HG03460 (cell line): ENCODE data around the gene C2CD3.
"Not testable (repeated sequence)": the region's sequence is repeated elsewhere in the genome, so short reads cannot be mapped to it uniquely, and the experiment has no call there.

ENCODE experiments used
- ATAC-seq: cut with Tn5 transposase; IDR thresholded peaks from one replicate; pipeline ENCODE4 v1.9.1; 2021; ENCODE audit not compliant: unreplicated experiment

Gene C2CD3

GRCh38 chr11:74006743-74007304 is 164.0 kb downstream of the C2CD3 start:
- ATAC-seq, result no peak

DNA sequence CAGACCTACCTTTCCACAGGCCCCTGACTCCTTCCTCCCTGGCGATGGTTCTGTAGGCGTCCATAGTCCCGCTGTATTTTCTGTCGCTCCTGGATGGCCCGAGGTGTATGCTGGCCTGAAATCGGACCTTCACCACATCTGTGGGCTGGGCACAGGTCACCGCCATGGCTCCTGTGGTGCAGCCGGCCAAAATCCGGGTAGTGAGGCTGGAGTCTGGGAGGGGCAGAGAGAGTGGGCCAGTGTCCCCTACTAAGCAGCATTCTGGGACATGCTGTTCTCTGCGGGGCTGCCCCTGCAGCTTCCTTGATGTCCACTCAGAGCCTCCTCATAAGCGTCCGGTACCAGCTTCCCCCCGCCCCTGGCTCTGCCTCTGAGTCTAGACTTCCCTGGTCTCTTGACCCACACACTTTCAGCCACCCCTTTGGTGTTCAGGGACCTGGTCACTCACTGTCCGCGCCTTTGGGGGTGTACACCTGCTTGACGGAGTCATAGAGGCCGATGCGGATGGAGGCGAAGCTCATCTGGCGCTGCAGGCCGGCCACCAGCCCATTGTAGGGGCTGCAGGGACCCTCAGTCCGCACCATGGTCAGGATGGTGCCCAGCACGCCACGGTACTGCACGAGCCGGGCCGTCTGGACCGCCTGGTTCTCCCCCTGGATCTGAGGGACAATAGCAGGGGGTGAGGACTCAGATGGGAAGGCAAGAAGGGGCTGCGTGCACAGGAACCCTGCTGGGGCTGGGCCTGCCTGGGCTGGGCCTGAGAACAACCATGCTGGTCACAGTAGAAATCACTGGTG is 164.9 kb downstream of the C2CD3 start:
- ATAC-seq, result no peak

GRCh38 chr11:74004759-74005615 is 165.8 kb downstream of the C2CD3 start:
- peak; percentile 62 for ATAC-seq

- no peak for ATAC-seq
These were observed 166.6 kb downstream of the C2CD3 start for GRCh38 chr11:74004046-74004695.

GRCh38 chr11:74002832-74003231 is 168.0 kb downstream of the C2CD3 start:
- no peak for ATAC-seq

DNA sequence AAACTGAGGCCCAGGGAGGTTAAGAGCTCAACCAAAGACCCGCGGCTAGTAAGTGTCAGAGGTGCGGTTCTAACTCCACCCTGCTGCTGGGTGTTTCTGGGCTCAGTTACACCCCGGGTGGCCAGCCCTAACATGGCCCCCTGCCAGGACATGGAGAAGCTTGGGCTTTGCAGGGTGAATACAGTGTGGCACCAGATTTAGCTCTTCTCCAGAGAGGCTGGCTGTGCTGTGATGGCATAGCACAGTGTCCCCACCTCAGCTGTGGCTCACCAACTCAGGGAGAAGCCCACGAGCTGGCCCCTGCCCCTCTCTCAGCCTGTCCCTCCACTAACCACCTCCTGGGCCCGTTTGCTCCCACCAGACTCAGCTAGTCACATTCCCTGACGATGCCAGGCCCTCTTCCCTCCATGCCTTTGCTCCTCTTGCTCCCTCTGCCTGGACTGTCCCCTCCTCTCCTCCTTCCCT is 168.9 kb downstream of the C2CD3 start:
- ATAC-seq, result no peak

DNA sequence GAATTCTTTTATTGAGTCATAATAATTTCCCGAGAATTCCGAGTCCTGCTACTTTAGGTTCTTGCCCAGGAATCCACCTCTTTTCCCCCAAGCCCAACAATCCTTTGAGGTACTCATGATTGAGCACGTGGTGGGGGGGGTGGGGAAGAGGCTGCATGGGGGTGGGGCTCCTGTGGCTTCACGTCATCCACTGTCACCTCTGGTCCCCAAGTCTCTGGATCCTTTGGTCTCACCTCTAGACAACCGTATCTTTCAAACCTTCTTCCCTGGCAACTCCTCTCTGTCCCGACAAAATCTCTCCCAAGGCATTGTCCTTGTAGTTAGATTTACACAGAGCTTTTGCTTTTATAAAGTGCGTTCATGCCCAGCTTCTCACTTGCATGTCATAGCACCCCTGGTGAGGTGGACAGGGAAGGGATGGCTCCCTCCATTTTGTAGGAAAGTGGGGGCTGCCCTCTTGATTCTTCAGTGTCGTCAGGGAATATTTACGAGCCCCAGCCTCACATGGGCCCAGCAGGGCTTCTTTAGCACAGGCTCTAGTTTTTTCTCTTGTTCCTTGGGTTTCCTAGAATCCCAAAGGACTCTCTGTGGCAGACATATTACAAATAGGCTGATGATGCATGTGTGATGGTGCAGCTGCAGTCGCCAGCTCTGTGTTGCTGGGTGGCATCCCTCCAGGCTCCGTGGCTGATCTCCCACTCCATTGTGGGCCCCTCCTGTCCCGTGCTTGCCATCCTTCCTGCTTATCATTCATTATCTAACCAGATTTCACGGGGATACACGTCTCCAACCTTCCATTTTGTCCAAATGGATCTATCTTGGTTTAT is 170.3 kb downstream of the C2CD3 start:
- ATAC-seq, result no peak

DNA sequence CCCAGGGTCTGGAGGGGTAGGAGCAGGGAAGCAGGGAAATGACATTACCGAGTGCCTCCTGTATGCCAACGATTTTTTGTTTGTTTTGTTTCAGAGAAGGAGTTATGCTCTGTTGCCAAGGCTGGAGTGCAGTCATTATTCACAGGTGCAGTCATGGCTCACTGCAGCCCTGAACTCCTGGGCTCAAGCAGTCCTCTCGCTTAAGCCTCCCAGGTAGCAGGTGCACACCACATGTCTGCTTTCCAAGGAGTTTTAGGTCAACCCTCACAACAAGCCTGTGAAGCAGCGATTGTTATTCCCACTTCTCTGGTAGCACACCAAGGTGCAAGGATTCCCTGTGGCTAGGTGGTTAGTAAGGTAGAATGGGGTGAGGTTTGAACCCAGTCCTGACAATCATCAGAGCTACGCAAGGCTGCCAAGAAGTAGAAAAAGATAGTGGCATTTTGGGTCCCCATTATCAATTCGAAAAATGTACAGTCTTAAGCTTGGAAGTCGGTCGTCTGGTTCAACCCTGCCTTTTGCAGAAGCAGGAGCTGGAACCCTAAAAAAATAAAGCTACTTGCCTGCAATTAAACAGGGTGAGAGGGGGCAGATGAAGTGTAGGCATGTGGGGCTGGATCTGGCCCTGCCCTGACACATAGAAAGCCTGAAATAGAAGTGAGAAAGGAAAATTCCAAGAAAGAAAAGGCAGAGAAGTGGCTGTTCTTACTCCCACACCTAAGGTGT is 171.1 kb downstream of the C2CD3 start:
- ATAC-seq, result no peak

- ATAC-seq, result no peak
These were observed 171.8 kb downstream of the C2CD3 start for GRCh38 chr11:73998846-73999575.

DNA sequence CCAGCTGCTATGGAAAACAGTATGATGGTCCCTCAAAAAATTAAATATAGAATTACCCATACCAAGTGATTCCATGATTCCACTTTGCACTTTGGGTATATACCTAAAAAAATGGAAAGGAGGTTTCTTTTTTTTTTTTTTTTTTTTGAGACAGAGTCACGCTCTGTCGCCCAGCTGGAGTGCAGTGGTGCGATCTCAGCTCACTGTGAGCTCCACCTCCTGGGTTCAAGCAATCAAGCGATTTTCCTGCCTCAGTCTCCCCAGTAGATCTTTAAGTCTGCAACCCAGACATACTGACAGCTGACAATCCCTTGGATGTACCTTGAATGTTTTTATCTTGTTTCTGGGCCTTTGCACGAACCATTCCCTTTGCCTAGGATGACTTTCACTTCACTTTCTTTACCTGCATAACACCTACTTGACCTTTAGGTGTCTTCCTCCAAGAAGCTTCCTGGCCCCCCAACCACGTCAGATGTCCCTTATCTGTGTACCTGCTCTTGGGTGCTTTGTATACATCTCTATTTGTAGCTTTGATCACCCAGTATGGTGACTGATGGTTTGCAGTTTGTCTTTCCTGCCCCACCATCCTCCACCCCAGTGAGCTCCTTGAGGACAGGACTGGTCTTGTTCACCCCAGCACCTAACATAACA is 173.6 kb downstream of the C2CD3 start:
- no peak for ATAC-seq

DNA sequence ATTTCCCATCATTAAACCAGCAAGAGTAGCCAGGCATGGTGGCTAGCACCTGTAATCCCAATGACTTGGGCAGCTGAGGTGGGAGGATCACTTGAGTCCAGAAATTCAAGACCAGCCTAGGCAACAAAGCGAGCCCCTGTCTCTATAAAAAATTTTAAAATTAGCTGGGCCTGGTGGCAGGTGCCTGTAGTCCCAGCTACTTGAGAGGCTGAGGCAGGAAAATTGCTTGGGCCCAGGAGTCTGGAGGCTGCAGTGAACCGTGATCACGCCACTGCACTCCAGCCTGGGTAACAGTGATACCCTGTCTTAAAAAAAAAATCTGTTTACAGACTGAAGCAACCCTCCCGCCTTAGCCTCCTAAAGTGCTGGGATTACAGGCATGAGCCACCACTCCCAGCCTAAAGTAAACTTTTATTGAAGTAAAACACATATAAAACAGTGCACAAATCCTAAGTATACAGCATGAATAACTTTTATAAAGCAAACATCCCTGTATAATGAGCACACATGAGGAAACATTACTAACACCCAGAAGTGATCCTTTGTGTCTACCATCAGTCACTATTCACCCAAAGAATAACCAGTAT is 174.5 kb downstream of the C2CD3 start:
- no peak for ATAC-seq

GRCh38 chr11:73995731-73996130 is 175.1 kb downstream of the C2CD3 start:
- ATAC-seq, result peak; percentile 53

GRCh38 chr11:73995247-73995646 is 175.6 kb downstream of the C2CD3 start:
- ATAC-seq, result no peak

DNA sequence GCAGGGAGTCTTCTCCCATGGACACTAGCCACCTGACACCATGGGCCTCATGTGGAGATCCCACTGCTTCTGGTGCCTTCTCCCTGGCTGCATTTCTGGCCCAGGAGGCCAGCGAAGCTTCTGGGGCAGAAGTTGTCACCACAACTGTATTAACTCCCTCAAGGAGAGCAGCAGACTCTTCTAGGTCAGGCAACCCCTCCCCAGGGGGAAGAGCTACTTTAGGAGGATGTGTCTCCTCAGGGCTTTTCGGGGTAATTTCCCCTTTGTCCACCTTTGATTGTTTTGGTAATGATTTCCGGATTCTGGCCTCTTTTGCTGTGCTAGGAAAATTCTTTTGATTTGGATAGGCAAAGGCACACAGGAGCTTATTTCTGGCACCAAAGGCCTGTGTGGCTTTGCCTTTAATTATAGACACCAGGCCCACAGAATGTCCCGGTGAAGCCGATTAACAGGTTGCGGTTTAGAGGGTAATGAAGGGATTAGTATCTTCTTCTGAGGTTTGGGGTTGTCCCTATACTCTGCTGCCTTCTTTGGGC is 179.3 kb downstream of the C2CD3 start:
- ATAC-seq, result no peak

- ATAC-seq, result no peak
These were observed 180.1 kb downstream of the C2CD3 start for GRCh38 chr11:73990730-73991129.

GRCh38 chr11:73989156-73989555 is 181.6 kb downstream of the C2CD3 start:
- ATAC-seq, result no peak

DNA sequence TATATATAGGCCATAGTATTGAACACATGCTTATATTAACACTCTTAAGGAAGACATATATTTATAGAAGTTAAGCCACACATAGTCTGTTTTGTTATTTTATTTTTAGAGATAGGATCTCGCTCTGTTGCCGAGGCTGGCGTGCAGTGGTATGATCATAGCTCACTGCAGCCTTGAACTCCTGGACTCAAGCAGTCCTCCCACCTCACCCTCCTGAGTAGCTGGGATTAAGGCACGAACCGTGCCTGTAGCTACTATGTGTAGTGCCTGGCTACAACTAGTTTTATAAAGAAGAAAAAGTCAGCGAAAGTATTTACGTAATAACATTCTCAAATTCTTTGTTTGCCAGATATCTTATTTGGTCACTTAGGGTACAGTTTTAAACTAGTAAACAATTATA is 182.6 kb downstream of the C2CD3 start:
- ATAC-seq, result no peak

DNA sequence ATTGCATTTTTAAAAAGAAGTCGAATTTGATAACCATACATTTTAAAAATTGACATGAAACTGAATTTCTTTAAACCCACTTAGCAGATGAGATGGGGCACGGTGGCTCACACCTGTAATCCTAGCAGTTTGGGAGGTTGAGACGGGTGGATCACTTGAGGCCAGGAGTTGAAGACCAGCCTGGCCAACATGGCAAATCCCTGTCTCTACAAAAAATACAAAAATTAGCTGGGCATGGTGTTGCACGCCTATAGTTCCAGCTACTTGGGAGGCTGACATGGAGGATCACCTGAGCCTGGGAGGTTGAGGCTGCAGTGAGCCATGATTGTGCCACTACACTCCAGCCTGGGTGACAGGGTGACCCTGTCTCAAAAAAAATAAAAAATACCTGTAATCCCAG is 185.1 kb downstream of the C2CD3 start:
- not testable (repeated sequence) for ATAC-seq
